GM15510 (cell line): ENCODE measurements around the gene CCDC158.

Source experiments
- POLR2A ChIP-seq: IDR thresholded peaks from 3 replicates; pipeline ENCODE4 v1.6.1; 2011; ENCODE audit warnings: borderline replicate concordance; ENCODE audit not compliant: insufficient read length; ENCODE audit errors: extremely low read depth

The CCDC158 gene

DNA sequence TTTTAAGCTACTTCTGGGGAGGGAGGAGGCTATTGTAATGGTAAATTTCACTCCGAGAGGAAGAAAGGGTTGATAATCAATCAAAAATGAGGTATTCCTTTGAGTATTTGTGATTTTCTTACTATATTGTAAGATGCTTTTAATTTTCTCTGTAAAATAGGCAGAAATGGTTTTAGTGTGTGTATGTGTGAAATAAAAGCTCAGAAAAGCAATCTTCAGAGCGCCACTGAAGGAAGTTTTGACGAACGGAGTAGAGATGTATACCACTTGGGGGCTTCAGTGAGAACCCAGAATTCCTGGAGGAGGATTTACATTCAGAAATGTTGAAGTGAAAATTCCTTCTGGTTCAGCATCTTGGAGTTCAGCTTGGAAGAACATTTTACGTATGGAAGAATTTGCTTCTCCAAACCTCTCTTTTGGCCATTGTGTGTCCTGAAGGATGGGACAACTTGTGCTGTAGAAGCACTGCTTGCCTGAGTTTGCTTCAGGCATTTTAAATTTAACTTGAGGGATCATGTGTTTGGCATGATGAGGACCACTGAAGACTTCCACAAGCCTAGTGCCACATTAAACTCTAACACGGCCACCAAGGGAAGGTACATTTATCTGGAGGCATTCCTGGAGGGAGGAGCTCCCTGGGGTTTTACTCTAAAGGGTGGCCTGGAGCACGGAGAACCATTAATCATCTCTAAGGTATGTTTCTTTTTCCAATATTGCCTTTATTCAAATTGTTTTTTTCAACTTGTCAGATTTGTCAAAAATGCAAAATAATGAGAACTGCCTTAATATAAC is 14.8 kb upstream of the CCDC158 start:
- no peak for TF ChIP-seq POLR2A

DNA sequence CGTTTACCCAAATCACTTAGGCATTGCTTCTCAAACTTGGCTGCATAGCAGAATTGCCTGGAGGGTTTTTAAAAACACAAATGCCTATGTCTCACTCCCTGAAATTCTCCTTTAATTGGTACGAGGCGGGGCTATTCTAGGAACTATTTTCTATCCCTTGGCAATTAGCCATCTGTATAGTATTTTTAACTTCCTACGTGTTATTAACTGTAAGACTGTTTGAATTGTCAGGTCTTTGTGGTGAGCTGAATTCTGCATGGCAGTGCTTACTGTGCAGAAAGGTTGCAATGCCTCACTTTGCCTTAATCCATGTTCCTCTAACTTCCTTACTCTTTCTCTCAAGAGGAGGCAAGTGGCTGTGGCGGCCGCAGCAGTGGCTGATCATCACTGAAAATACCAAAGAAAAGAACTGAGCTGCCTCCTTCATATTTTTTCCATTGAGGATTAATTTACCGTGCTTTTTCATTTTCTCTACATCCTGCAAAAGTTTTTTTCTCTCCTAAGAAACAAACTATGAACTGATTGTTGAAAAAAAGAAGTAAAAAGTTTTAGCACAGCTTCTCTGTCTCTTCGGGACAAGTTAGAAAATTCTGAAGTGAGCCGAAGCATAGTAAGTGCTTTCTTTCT is 14.1 kb upstream of the CCDC158 start, which contains the start of gene SHROOM3:
TSS of gene SHROOM3 (plus strand) at position 329 of the 627 bp plus-strand sequence. CDS start 824 bp downstream, outside the sequence.
- no peak for TF ChIP-seq POLR2A

DNA sequence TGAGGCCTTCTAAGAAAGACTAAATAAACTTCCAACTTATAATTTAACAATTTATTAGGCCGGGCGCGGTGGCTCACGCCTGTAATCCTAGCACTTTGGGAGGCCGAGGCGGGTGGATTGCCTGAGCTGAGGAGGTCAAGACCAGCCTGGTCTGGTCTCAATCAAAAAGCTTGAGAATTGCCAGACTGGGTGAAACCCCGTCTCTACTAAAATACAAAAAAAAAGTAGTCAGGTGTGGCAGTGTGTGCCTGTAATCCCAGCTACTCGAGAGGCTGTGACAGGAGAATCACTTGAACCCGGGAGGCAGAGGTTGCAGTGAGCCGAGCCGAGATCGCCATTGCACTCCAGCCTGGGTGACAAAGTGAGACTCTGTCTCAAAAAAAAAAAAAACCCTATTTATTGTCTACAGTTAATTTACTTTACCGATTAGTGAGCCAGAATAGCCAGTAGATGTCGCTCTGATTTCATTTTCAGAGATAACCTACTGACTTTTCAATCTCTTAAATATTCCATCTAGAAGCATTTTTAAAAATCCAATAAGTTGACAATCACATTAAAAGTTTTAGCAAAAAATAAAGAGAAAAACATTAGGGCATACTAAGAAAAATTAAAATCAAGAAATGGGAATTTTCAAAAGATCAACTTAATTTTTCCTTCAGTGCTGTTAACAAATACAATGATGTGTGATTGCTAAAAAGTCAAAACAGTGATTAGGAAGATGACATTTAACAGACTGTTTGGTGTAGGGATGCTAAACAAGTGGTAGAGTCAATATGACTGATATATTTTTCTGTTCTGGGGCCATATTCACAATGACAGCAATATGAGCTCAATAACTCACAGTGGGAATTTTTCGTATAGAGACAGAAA is 9.8 kb upstream of the CCDC158 start:
- TF ChIP-seq POLR2A: no peak

DNA sequence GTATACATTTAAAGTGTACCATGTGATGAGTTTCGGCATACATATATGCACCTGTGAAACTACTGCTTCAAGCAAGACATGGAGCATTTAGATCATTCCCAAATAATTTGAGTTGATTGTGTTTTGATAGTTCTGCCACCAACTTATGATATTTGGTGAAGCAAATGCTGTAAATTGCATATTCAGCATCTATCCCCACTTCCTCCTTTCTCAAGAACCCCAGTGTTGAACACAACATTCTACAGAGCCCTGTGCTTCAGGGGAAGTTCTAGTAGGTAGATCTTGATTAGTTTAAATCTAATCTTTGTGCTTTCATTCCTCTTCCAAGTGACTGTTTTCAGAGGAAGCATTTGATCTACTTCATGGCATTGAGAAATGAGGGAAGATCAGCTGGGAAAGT is 8.7 kb upstream of the CCDC158 start:
- no peak for TF ChIP-seq POLR2A

DNA sequence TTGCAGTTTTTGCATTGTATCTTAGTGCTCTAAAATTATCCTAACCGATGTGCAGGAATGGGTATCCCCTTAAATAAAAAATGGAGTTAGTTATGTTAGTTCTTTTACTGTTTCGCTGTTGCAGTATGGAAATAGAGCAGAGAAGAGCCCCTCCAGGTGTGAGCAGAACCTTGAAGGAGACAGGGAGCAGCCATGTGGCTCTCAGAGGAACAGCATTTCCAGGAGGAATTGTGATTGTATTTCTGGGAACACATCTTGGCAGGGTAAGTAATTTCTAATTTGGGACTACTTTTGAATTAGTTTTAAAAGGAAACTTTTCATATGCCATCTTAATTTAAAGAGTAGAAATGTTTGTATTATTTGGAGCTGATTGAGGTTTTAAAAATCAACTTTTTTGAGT is 5.3 kb upstream of the CCDC158 start:
- TF ChIP-seq POLR2A: no peak

DNA sequence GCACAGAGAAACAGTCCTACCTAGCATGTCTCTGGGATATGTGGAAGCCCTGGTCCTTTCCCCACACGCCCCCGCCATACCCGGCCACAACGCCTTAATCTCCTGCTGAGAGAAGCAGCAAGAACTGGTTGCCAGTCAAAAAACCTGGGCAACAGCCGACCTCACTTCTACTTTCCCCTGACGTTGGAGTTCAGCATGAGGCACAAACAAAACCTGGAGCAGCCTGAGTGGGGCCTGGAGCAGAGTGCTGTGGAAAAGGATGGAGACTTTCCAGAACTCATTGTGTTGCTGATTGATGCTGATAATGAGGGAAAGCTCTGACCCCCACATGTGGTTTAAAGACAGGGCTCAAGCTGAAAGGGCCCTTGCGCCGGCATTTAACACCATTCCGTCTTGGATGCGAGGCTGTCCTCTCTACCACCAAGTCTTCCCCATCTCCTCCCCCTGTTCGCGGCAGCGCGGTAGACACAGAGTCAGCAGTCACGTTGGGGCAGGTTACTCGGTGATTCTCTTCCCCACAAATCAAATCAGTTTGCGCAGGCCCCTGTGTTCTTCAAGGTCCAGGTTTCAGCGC is 666 bp downstream of the CCDC158 start:
- no peak for TF ChIP-seq POLR2A

DNA sequence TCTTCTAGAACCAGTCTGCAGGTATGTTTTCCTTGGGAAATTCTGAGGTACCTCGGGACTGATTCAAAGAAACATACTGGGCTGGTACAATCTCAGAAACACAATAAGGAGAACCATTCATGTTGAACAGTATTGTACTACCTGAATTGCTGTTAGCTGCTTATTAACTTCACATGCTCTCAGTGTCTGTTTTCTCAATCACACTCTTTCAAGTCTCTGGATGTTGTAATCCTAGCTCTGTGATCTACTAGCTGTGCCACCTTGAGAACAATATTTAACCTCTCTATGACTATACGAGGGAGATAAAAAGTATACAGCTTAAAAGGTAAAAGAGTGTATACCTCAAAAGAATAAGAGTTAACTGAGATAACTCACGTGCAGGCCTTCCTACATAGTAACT is 10.3 kb downstream of the CCDC158 start:
- TF ChIP-seq POLR2A: no peak

DNA sequence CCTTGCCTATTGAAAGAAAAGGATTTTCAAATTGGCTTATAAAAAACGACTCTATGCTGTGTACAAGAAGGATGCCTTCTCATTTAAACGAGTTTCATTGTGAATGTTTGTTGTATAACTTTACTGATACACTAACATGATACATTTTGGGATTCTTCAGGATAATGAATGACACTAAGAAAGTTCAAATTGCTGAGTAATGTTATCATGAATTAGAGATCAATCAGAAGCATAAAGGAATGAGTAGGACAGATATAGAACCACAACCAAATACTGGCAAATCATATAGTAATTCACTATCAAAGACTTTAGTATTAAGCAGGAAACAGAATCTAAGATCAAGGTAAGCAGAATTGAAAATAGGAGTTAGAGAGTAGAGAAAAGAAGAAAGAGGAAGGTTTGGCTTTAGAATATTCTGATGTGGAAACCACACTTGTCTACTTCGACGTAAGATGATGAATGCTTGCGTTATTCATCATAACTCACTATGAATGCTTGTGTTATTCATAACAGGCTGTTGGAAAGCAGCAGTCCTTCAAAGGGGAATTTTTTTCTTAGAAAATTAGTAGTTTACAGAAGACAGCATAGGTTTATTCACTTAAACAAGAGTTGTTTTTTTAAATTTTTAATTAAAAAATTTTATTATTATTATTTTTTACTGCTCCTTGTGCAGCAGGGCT is 13.4 kb downstream of the CCDC158 start:
- TF ChIP-seq POLR2A: no peak

DNA sequence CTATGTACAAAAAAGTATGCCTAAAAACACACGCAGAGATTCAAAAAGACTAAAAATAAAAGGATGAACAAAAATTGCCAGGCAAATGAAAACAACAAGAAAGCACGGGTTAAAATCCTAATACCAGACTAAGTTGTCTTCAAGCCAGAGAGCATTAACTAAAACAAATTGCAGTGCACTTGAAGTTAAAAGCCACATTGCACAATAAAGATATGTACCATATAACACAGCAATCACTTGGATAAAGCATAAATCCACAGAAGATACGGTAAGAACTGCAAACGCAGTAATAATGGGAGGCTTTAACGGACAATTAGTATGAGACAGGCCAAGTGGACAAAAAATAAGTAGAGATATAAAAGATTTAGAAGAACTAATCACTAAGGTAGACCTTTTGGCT is 14.9 kb downstream of the CCDC158 start:
- TF ChIP-seq POLR2A: no peak

DNA sequence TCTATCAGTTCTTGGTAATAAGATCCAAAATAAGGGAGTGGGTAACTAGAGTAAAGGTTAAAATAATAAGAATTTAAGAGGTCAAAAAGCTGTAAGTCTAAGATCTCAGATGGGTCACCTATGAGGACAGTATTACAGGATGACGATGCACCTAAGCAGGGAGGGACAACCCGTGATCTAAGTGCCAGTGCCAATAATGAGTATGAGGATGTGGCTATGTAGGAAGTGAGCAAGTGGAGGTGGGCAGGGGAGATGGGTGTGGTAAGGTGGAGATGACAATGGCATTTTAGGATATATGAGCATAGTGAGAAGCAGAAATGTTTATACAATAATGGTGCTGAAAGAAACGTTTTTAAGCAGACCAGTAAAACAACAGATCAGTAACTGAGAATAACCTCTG is 19.3 kb downstream of the CCDC158 start:
- TF ChIP-seq POLR2A: no peak

DNA sequence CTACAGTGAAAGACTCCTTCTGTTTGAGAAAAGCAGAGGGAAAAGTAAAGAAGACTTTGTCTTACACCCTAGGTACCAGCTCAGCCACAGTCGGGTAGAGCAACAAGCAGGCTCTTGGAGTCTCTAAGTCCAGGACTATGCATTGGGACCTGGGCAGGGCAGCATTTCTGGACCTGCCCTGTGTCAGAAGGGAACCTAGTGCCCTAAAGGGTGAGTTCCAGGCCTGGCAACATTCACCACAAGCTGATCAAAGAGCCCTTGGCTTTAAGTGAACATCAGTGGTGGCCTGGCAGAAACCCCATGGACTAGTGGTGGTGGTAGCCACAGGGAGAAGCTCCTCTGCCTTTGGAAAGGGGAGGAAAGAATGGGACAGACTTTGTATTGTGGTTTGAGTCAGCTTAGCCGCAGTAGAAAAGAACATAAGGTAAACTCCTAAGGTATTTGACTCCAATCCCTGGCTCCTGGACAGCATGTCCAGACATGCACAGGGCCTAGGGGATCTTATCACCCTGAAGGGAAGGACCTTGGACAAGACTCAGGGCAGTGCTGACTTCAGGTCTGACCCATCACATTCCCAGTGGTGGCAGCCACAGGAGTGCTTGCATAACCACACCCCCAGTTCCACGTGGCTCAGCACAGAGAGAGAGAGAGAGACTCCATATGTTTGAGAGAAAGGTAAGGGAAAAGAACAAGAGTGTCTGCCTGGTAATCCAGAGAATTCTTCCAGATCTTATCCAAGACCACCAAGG is 32.6 kb downstream of the CCDC158 start:
- TF ChIP-seq POLR2A: no peak

DNA sequence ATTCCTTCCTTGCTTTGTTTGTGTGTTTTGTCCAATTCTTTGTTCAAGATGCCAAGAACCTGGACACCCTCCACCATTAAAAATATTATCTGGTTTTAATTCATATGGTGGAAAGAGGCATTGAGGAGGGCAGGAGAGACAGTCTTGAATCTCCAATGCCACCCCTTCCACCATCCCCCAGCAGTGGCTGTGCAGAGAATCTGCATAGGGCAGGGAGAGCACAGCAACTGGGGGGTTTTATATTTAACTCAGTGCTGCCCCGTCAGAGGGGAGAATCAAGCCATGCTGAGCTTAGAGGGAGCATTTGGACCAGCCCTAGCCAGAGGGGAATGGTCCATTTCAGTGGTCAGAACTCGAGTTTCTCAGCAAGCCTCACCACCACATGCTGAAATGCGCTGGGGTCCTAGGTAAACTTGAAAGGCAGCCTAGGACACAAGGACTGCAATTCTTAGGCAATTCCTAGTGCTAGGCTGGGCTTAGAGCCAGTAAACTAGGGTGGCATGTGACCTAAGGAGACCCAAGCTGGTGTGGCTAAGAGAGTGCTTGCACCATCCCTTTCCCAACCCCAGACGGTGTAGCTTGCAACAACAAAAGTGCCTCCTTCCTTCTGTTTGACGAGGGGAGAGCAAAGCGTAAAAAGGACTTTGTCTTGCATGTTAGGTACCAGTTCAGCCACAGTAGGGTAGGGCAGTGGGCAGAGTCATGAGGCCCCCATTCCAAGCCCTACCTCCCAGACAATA is 34.2 kb downstream of the CCDC158 start:
- no peak for TF ChIP-seq POLR2A

DNA sequence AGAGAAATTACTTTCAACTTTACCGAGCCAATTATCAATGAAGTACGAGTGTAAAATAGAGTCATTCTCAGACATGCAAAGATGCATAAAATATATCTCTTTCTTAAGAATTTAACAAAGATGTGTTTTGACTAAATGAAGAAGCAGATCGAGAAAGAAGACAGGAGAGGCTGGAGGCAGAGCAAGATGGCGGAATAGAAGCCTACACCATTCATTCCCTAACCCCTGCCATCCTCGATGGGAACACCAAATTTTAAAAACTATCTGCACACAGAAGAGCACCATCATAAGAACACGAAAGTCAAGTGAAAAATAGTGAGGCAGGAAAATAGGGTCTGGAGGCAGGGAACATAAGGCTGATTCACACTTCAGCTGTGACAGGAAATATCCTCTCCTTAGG is 35.0 kb downstream of the CCDC158 start:
- no peak for TF ChIP-seq POLR2A
